ENCODE measurements around the gene PHYHIPL.

DNA sequence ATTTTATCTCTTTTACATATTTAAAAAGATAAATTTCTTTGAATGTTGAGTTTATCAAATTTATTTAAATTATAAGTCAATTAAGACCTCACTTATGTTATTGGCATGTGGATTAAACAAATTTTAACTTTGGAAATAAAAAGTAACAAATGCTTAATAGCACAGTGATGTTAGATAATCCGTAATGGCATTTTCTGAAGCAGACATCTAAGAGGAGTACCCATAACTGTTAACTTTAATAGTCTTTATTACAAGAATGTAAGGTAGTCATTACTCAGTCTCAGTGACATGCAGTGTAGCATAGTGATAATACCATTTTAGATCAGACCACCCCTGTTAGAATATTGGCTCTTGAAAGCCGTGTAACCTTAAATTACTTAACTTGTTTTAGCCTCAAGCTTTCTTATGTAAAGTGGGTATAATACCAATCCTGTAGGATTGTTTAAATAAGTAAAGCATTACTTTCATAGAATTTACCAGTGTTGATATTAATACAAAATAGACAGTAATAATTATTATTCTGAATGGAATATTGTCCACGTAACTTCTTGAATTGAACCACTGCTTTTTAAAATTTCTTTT, 4.3 kb downstream of the PHYHIPL start:
- TF ChIP-seq, protein P1, sequence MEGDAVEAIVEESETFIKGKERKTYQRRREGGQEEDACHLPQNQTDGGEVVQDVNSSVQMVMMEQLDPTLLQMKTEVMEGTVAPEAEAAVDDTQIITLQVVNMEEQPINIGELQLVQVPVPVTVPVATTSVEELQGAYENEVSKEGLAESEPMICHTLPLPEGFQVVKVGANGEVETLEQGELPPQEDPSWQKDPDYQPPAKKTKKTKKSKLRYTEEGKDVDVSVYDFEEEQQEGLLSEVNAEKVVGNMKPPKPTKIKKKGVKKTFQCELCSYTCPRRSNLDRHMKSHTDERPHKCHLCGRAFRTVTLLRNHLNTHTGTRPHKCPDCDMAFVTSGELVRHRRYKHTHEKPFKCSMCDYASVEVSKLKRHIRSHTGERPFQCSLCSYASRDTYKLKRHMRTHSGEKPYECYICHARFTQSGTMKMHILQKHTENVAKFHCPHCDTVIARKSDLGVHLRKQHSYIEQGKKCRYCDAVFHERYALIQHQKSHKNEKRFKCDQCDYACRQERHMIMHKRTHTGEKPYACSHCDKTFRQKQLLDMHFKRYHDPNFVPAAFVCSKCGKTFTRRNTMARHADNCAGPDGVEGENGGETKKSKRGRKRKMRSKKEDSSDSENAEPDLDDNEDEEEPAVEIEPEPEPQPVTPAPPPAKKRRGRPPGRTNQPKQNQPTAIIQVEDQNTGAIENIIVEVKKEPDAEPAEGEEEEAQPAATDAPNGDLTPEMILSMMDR (conservative IDR thresholded peaks at IDR 0.05 in 1 of 2, IDR thresholded peaks at IDR 0.05 in 1 of 2; ENCODE audit: extremely low read depth in 1 of 2, insufficient read depth in 1 of 2, low read depth in 1 of 2, low read length in 2 of 2), result no peak
- no peak for TF ChIP-seq EZH2 (IDR thresholded peaks at IDR 0.05; ENCODE audit: borderline replicate concordance, low read length)
